GM18907 (cell line): ENCODE results near the gene LBH.

Experiments used
- ATAC-seq: cut with Tn5 transposase; IDR thresholded peaks from one replicate; pipeline ENCODE4 v1.9.1; 2021; ENCODE audit warnings: mild to moderate bottlenecking, moderate library complexity; ENCODE audit not compliant: unreplicated experiment

The LBH gene

GRCh38 chr2:30231212-30231995 lies at the start of gene LBH:
LBH (plus strand) TSS chr2:30231534; CDS start chr2:30231739, 205 bp downstream.
- ATAC-seq = peak; percentile 42

- ATAC-seq = no peak
Observed at GRCh38 chr2:30184035-30184434, 47.3 kb upstream of the LBH start.

- ATAC-seq = no peak
Observed at GRCh38 chr2:30185178-30185577, 46.2 kb upstream of the LBH start.

- no peak for ATAC-seq
Observed at GRCh38 chr2:30188292-30188691, 43.0 kb upstream of the LBH start.

GRCh38 chr2:30190637-30191036 lies 40.7 kb upstream of the LBH start:
- ATAC-seq = no peak

DNA sequence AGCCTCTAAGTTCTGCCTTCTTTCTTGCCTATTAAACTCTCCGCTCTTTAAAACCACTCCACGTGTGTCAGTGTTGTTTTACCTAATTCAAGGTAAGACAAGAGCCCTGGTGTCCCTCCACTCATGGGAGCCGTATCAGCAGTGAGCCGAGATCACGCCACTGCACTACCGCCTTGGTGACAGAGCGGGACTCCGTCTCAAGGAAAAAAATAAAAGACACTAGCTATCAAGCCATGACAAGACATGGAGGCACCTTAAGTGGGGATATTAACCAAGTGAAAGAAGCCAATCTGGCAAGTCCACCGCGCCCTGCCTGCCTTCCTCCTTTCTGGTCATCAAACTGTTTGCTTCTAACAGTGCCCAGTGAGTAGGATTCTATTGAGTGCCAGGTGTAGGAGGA lies 40.2 kb upstream of the LBH start:
- no peak for ATAC-seq

GRCh38 chr2:30191819-30192271 lies 39.5 kb upstream of the LBH start:
- no peak for ATAC-seq

DNA sequence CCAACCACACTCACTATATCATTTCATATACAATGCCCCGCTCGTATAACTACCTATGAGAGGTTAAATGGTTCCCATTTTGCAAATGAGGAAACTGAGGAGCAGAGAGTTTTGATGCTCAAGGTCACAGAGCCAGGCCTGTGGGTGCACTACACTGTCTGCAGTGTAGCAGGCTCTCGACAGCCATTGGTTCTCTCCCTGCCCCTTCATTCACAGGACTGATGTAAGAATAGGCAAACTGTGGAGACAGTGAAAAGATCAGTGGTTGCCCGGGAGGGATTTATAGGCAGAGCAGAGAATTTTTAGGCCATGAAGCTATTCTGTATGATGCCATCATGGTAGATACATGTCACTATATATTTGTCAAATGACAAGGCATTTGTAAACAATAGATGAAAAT lies 39.0 kb upstream of the LBH start:
- ATAC-seq = no peak

- no peak for ATAC-seq
Observed at GRCh38 chr2:30193104-30193681, 38.1 kb upstream of the LBH start.

- no peak for ATAC-seq
Observed at GRCh38 chr2:30194421-30194820, 36.9 kb upstream of the LBH start.

- no peak for ATAC-seq
Observed at GRCh38 chr2:30195016-30195415, 36.3 kb upstream of the LBH start.

GRCh38 chr2:30197570-30198192 lies 33.7 kb upstream of the LBH start:
- no peak for ATAC-seq

GRCh38 chr2:30201990-30202389 lies 29.3 kb upstream of the LBH start:
- no peak for ATAC-seq

DNA sequence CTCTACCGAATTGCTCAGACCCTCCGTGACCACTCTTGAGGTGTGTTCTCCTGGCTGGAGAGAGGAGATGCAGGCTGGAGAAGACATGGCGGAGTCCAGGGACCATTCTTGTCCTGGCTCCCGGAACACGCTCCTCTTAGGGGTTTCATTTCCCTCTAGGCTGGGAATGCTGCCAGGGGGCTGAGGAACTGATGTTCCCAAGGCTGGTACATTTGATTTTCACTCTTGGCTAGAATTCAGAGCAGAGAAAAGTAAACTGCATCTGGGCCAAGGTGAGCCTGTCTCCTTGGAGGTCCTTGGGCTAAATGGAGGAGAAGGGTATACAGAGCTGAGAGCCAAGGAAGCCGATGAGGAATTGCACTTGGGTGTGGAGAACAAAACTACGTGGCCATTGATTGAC lies 28.2 kb upstream of the LBH start:
- ATAC-seq = no peak

DNA sequence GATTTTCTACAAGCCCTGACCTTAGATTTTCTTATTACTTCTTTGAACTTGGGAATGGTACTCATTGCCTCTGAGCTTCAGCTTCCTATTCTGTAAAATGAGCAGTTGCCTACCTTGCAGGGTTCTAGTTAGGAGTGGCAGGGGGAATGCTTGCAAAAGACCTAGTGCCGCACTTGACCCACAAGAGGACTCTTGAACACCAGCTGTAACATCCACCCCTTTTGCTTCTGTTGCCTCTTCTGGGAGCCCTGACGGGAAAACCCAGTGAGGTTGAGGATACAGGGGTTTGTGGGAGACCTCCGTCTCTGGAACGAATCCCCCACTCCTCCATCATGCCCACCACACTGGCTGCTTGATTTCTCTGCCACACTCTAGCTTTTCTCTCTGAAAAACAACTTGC lies 27.1 kb upstream of the LBH start:
- no peak for ATAC-seq

- no peak for ATAC-seq
Observed at GRCh38 chr2:30205456-30205855, 25.9 kb upstream of the LBH start.

DNA sequence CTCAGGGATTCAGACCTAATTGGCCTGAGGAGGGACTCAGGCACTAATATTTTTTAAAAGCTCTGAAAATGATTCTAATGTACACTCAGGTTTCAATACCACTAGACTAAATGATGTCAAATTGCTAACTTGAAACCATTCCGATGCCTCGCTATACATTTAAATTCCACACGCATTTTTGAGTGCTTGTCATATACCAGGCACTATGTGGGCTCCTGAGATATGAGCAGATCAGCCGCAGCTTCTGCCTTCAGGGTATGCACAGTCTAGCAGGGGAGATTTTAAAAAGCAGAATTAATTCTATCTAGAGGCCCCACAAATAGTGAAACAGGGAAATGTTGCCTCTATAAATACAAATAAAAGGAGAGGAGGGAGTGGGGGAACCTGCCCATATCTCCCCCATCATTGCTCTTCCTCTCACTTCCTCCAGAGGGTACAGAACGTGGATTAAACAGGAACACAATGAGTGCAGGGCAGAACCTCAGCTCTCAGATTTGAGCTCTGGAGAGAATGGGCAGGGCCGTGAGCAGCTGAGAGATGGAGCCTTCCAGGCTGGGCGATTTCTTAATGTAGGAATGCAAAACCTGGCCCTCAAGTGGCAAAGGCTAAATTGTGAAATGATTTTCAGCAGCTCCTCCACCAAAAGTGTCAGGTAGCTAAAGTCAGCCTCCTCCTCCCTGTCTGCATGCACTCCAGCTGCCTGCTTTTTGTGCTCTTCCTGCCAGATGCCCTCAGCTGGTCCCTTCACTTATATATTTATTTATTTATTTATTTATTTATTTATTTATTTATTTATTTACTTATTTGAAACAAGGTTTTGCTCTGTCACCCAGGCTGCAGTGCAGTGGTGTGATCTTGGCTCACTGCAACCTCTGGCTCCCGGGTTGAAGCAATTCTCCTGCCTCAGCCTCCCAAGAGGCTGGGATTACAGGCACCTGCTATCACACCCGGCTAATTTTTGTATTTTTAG lies 24.6 kb upstream of the LBH start:
- ATAC-seq = no peak

DNA sequence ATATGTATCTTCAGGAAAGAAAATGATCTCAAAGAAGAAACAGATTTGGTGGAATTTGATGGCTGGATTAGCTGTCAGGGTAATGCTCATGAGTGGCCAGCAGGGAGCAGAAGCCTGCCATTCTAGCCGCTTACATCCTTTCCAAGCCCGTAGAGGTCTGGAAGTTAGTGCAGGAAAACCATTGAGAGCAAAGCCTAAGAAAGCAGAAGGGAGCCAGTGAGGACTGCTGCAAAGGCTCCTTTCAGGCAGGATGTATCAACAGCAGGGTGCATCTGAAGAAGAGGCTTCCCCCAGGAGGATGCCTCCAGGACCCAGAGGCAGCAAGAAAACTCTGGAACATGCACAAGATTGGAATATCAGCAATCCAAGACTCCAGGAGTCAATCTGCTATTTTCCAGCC lies 22.9 kb upstream of the LBH start:
- no peak for ATAC-seq

GRCh38 chr2:30209227-30209626 lies 22.1 kb upstream of the LBH start:
- ATAC-seq = no peak

GRCh38 chr2:30213326-30213725 lies 18.0 kb upstream of the LBH start:
- no peak for ATAC-seq

DNA sequence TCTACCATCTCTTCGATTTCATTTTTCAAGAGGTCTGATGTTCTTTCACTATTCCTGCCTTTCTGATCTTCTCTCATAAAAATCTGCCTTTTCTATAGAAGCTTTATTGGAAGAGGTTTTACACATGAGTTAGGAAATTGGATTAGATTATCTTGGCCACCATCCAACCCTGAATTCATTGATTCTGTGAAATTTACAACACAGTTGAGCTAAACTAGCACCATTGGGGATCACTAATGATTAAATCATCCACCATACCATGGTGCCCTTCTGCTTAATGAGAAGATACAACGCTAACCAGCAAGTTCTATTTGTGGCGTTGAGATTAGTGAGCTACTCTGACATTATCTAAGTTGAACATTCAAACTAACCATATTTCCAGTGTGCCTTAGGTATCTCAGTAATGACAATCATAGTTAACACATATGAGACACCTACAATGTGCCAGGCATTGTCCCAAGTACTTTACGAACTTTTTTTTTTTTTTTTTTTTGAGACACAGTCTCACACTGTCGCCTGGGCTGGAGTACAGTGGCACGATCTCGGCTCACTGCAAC lies 17.3 kb upstream of the LBH start:
- ATAC-seq = no peak
